ENCODE measurements around the gene AUP1. TPM values are rescaled to one million over a fixed set of nuclear protein-coding genes. Genes with fewer than 3 reads are reported as not detected.

AUP1 gene
- polyA plus RNA-seq, 3 donors: 130 to 385 (median 149) TPM

DNA sequence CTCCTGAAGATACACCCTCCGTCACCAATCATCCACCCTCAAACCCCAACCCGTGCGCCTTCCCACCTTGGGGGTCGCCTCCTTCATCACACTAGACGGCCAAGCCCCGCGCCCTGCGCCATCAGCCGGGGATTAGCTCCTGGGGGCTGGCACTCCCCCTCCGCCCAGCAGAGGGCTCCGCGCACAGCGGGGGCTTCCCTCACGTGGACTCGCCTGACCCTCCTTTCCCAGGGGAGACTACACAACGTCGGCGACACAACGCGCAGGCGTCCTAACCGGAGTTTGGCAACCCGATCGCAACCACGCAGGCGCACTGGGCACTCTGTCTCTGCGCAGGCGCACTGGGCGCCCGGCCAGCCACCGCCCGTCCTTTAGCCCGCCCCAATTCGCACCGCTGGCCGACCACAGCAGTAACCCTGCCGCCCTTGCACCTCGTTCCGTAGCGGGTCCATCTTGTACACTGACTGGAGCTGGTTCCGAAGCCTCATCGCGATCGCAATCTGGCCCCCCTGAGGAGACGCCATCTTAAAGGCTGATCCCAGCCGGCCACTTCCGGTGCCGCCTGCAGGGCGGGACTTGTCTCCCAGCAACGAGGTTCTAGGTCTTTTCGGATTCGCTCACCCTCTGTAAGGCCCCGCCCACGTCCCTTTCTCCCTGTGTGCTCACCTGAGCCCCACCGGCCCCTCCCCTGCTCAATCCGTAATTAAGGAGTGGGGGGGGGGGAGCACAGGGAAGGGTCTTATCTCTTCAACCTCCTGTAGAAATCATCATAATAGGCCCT, 22.2 kb downstream of the AUP1 start, which contains the start of gene PCGF1:
Gene PCGF1 (minus strand): TSS at position 551 of the 781 bp plus-strand sequence. CDS start 27 bp downstream, at position 524.
- intact Hi-C loops (cut with micrococcal nuclease): loop anchor here in 1 of 2 donors (1.0 kb wide), 1 partner anchor 22 kb away; the partner anchor contains the start of genes AUP1 and HTRA2
- peak; percentile 96 to 99 (median 96) for DNase-seq
- 1% methylated on average over 54 of the region's 56 CpGs for WGBS (ENCODE audit: insufficient coverage)
- Histone ChIP-seq H4K20me1 (ENCODE audit: insufficient read depth, low read length) (no peaks in the 10 kb centered on the region), H3K36me3 (replicated peaks in 1 of 2; ENCODE audit: control insufficient read depth in 1 of 2, insufficient read depth in 2 of 2, low read length in 2 of 2) (no peaks in the 10 kb centered on the region), H2AFZ (ENCODE audit: insufficient read depth, low read depth, low read length, poor library complexity, severe bottlenecking) (peak within 1 kb of the TSS; percentile 99), H3K4me2 (replicated peaks; ENCODE audit: extremely low read depth, low read length, poor library complexity, severe bottlenecking) (peak within 1 kb of the TSS; percentile 96), H3K79me2 (ENCODE audit: insufficient read depth, low read length) (peaks cover 28% of the 10 kb centered on the region), H3K9ac (ENCODE audit: insufficient read depth, low read length, poor library complexity, severe bottlenecking) (peak within 1 kb of the TSS; percentile 88), H3K4me1 (ENCODE audit: control insufficient read depth in 1 of 2, insufficient read depth in 2 of 2, low read length in 2 of 2) (peaks cover 52 to 58% of the 10 kb centered on the region in 2 donors), H3K27ac (ENCODE audit: low read depth in 1 of 2, low read length in 2 of 2) (peak within 1 kb of the TSS; percentile 95 to 98), H3K27me3 (ENCODE audit: control insufficient read depth in 2 of 2, insufficient read depth in 2 of 2, low read length in 2 of 2) (peaks cover 25 to 46% of the 10 kb centered on the region in 2 donors), H3K9me3 (replicated peaks in 1 of 2; ENCODE audit: control insufficient read depth in 1 of 2, insufficient read depth in 1 of 2, low read length in 2 of 2) (peaks cover 0 to 4% of the 10 kb centered on the region in 2 donors), H3K4me3 (replicated peaks in 1 of 3; ENCODE audit: low read depth in 2 of 3, low read length in 3 of 3) (peak within 1 kb of the TSS; percentile 61 to 88 (median 79))
- Mint-ChIP-seq H3K27me3 (ENCODE audit: low read depth in 3 of 3) (peaks cover 37 to 57% (median 44%) of the 10 kb centered on the region in 3 donors), H3K9me3 (peaks cover 0 to 12% (median 8%) of the 10 kb centered on the region in 7 donors), H3K36me3 (peaks cover 25 to 36% of the 10 kb centered on the region in 2 donors), H3K4me1 (peaks cover 59% of the 10 kb centered on the region), H3K4me3 (peak within 1 kb of the TSS; percentile 96 to 100), H3K27ac (peak within 1 kb of the TSS; percentile 98 to 100 (median 100))
- TF ChIP-seq, protein P1, sequence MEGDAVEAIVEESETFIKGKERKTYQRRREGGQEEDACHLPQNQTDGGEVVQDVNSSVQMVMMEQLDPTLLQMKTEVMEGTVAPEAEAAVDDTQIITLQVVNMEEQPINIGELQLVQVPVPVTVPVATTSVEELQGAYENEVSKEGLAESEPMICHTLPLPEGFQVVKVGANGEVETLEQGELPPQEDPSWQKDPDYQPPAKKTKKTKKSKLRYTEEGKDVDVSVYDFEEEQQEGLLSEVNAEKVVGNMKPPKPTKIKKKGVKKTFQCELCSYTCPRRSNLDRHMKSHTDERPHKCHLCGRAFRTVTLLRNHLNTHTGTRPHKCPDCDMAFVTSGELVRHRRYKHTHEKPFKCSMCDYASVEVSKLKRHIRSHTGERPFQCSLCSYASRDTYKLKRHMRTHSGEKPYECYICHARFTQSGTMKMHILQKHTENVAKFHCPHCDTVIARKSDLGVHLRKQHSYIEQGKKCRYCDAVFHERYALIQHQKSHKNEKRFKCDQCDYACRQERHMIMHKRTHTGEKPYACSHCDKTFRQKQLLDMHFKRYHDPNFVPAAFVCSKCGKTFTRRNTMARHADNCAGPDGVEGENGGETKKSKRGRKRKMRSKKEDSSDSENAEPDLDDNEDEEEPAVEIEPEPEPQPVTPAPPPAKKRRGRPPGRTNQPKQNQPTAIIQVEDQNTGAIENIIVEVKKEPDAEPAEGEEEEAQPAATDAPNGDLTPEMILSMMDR (IDR thresholded peaks at IDR 0.05): no peak

- H3K4me3 ChIP-seq (replicated peaks in 1 of 3; ENCODE audit: low read depth in 2 of 3, low read length in 3 of 3): peak overlapping the region in 1 of 3 experiments; percentile 88
Observed at GRCh38 chr2:74505448-74506246, 23.9 kb downstream of the AUP1 start.

More at GRCh38 chr2:74505448-74506246, 23.9 kb downstream of the AUP1 start:
- no peaks in the 10 kb centered on the region for H3K36me3 ChIP-seq (replicated peaks in 1 of 2; ENCODE audit: control insufficient read depth in 1 of 2, insufficient read depth in 2 of 2, low read length in 2 of 2)
- peaks cover 25 to 46% of the 10 kb centered on the region in 2 donors for H3K27me3 ChIP-seq (ENCODE audit: control insufficient read depth in 2 of 2, insufficient read depth in 2 of 2, low read length in 2 of 2)
- WGBS (ENCODE audit: insufficient coverage): 100% methylated on average over 3 of the region's 14 CpGs
- H3K4me2 ChIP-seq (replicated peaks; ENCODE audit: extremely low read depth, low read length, poor library complexity, severe bottlenecking): peak overlapping the region; percentile 96
- H3K79me2 ChIP-seq (ENCODE audit: insufficient read depth, low read length): peaks cover 28% of the 10 kb centered on the region
- Mint-ChIP-seq H3K27ac (peak overlapping the region in 6 of 7 donors; percentile 18 to 100 (median 81)), H3K4me3 (peak overlapping the region; percentile 59 to 100), H3K9me3 (peaks cover 0 to 9% (median 4%) of the 10 kb centered on the region in 7 donors), H3K4me1 (peaks cover 58% of the 10 kb centered on the region), H3K27me3 (ENCODE audit: low read depth in 3 of 3) (peaks cover 38 to 57% (median 44%) of the 10 kb centered on the region in 3 donors), H3K36me3 (peaks cover 28 to 47% of the 10 kb centered on the region in 2 donors)
- H3K9ac ChIP-seq (ENCODE audit: insufficient read depth, low read length, poor library complexity, severe bottlenecking): no peak overlapping the region
- no peaks in the 10 kb centered on the region for H3K9me3 ChIP-seq (replicated peaks in 1 of 2; ENCODE audit: control insufficient read depth in 1 of 2, insufficient read depth in 1 of 2, low read length in 2 of 2)
- H3K27ac ChIP-seq (ENCODE audit: low read depth in 1 of 2, low read length in 2 of 2): peak overlapping the region; percentile 95 to 98
- H2AFZ ChIP-seq (ENCODE audit: insufficient read depth, low read depth, low read length, poor library complexity, severe bottlenecking): no peak overlapping the region
- no peak for DNase-seq
- TF ChIP-seq, protein P1 (IDR thresholded peaks at IDR 0.05): no peak
- intact Hi-C loops (cut with micrococcal nuclease): no loop called here
- peaks cover 57 to 63% of the 10 kb centered on the region in 2 donors for H3K4me1 ChIP-seq (ENCODE audit: control insufficient read depth in 1 of 2, insufficient read depth in 2 of 2, low read length in 2 of 2)
- no peaks in the 10 kb centered on the region for H4K20me1 ChIP-seq (ENCODE audit: insufficient read depth, low read length)
